K562 (cell line): ENCODE measurements around the gene MRPL58. TPM values are rescaled to one million over a fixed set of nuclear protein-coding genes. Genes with fewer than 3 reads are reported as not detected.

ENCODE experiments used
- polyA plus RNA-seq, 8 experiments: library from polyadenylated mRNA; depleted of rRNA in 4 of 8; stranded (reverse) in 5 of 8; unstranded in 3 of 8; fragments of >200 nt; fragmentation: Nextera tagmentation in 2 of 8; fragmentation: Illumina TruSeq in 1 of 8; extraction: Ambion mirVana in 2 of 8; extraction: Trizol in 1 of 8; gene quantifications; 2 replicates each; pipeline versions ENCODE4 v1.2.1 to v1.2.3, GENCODE V29; 2011 to 2014; ENCODE audit warnings: inconsistent platforms in 1 of 8, missing spikeins in 1 of 8
- total RNA-seq, 7 experiments: library from RNA; depleted of rRNA in 6 of 7; stranded (reverse); fragments of >200 nt in 6 of 7; fragmentation: Illumina TruSeq in 2 of 7; extraction: Trizol in 2 of 7; gene quantifications; 2 replicates each; pipeline versions ENCODE4 v1.2.1 to v1.2.3, GENCODE V29; 2011 to 2021; ENCODE audit warnings: low replicate concordance in 1 of 7
- TF ChIP-seq, protein P1 (sequence below), 2 experiments: fragments of 450-650 bp; formaldehyde crosslinking in 1 of 2; IDR thresholded peaks; 2 replicates each; pipeline versions ENCODE4 v1.4.0 to v1.6.1; 2014 to 2020; ENCODE audit warnings: mild to moderate bottlenecking in 2 of 2, borderline replicate concordance in 1 of 2, low read depth in 1 of 2

The MRPL58 gene
- total and polyA plus RNA-seq, 9 of the 15 experiments (the other 6 are each of a cell fraction or from before 2014, with no cell fraction given) = 30.8 to 107 (median 72.4) TPM

DNA sequence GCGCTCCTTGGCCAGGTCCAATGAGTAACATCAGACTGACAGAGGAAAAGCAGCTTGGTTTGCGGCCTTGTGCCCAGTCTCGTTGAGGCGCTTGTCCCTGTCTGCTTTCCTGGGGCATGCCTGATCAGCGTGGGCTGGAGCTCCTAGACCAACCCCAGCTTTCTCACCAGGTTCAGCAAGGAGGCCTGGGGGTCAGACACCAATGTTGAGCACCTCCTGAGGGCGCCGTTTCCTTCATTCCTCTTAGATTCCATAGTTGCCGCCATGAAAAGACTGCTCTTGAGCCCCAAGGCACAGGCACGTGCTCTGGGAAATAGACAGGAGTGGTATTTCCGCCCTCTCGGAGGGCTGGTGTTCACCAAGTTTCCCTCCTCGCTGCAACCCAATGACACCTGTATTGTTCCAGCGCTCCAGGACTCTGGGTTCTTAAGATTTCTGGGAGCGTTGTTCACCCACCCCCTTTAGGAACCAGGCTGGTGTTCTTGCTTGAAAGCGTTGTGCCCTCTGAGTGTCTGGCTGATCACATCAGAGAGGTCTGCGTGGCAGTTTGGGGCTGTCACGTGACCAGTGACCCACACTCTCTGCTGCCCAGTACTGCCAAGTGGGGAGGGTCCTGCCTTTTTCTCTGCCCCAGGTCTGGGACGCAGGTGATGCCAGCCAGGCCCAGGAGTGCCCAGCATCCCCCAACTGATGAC, 52.5 kb downstream of the MRPL58 start (continued):
- TF ChIP-seq, protein P1, sequence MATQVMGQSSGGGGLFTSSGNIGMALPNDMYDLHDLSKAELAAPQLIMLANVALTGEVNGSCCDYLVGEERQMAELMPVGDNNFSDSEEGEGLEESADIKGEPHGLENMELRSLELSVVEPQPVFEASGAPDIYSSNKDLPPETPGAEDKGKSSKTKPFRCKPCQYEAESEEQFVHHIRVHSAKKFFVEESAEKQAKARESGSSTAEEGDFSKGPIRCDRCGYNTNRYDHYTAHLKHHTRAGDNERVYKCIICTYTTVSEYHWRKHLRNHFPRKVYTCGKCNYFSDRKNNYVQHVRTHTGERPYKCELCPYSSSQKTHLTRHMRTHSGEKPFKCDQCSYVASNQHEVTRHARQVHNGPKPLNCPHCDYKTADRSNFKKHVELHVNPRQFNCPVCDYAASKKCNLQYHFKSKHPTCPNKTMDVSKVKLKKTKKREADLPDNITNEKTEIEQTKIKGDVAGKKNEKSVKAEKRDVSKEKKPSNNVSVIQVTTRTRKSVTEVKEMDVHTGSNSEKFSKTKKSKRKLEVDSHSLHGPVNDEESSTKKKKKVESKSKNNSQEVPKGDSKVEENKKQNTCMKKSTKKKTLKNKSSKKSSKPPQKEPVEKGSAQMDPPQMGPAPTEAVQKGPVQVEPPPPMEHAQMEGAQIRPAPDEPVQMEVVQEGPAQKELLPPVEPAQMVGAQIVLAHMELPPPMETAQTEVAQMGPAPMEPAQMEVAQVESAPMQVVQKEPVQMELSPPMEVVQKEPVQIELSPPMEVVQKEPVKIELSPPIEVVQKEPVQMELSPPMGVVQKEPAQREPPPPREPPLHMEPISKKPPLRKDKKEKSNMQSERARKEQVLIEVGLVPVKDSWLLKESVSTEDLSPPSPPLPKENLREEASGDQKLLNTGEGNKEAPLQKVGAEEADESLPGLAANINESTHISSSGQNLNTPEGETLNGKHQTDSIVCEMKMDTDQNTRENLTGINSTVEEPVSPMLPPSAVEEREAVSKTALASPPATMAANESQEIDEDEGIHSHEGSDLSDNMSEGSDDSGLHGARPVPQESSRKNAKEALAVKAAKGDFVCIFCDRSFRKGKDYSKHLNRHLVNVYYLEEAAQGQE (IDR thresholded peaks at IDR 0.05; ENCODE audit: borderline replicate concordance) = 0 out of 2 replicates have a peak, but pooled peaks have one; percentile 38
- TF ChIP-seq, protein P1 (CRISPR knock-in tag; IDR thresholded peaks at IDR 0.05; ENCODE audit: low read depth) = no peak
- TF ChIP-seq, all 486 proteins: peak for 5
